ENCODE results near the gene PGM3. TPM values are rescaled to one million over a fixed set of nuclear protein-coding genes. Genes with fewer than 3 reads are reported as not detected.

The PGM3 gene
- total and polyA plus RNA-seq, 12 donors, result 5.3 to 23.4 (median 16.1) TPM

GRCh38 chr6:83151114-83151513 lies 42.0 kb downstream of the PGM3 start:
- 92 to 94% methylated on average over 2 of the region's 2 CpGs for WGBS, 2 donors
- DNase-seq (no peak), ATAC-seq (no peak)
- no peaks in the 10 kb centered on the region for H3K27me3 ChIP-seq
- peaks cover 0 to 10% (median 0%) of the 10 kb centered on the region in 9 donors for H3K4me1 ChIP-seq
- H3K27ac ChIP-seq, result no peak overlapping the region
- peaks cover 0 to 100% (median 38%) of the 10 kb centered on the region in 9 donors for H3K36me3 ChIP-seq
- no peaks in the 10 kb centered on the region for H3K9me3 ChIP-seq
- TF ChIP-seq CTCF (IDR thresholded peaks at IDR 0.05), result no peak
- intact Hi-C loops (cut with DNase I), result loop anchor here in 2 of 10 donors (10.0 kb wide), 2 partner anchors 936 to 946 kb away; no protein-coding TSS in a partner anchor
- no peak overlapping the region for H3K4me3 ChIP-seq

GRCh38 chr6:83138758-83139157 lies 54.3 kb downstream of the PGM3 start:
- H3K36me3 ChIP-seq, result peaks cover 0 to 100% (median 55%) of the 10 kb centered on the region in 9 donors
- no peak for ATAC-seq

GRCh38 chr6:83138118-83138722 lies 54.8 kb downstream of the PGM3 start:
- TF ChIP-seq CTCF (IDR thresholded peaks at IDR 0.05), result no peak
- ATAC-seq (no peak), DNase-seq (no peak)
- no peak overlapping the region for H3K27ac ChIP-seq
- 95 to 96% methylated on average over 5 of the region's 5 CpGs for WGBS, 2 donors
- no peaks in the 10 kb centered on the region for H3K27me3 ChIP-seq
- H3K4me3 ChIP-seq, result no peak overlapping the region
- H3K4me1 ChIP-seq, result no peaks in the 10 kb centered on the region
- peaks cover 0 to 100% (median 50%) of the 10 kb centered on the region in 9 donors for H3K36me3 ChIP-seq
- intact Hi-C loops (cut with DNase I), result no loop called here
- no peaks in the 10 kb centered on the region for H3K9me3 ChIP-seq

More at GRCh38 chr6:83138758-83139157, 54.3 kb downstream of the PGM3 start:
- TF ChIP-seq CTCF (IDR thresholded peaks at IDR 0.05), result no peak
- 85% methylated on average over 3 of the region's 3 CpGs for WGBS, 2 donors
- no peaks in the 10 kb centered on the region for H3K4me1 ChIP-seq
- DNase-seq, result no peak
- no peak overlapping the region for H3K27ac ChIP-seq
- no peaks in the 10 kb centered on the region for H3K9me3 ChIP-seq
- no peak overlapping the region for H3K4me3 ChIP-seq
- no peaks in the 10 kb centered on the region for H3K27me3 ChIP-seq
- intact Hi-C loops (cut with DNase I), result no loop called here

- Histone ChIP-seq H3K4me1 (no peaks in the 10 kb centered on the region), H3K27me3 (no peaks in the 10 kb centered on the region), H3K36me3 (peaks cover 0 to 100% (median 47%) of the 10 kb centered on the region in 9 donors), H3K27ac (no peak overlapping the region), H3K9me3 (no peaks in the 10 kb centered on the region), H3K4me3 (no peak overlapping the region)
- no peak for TF ChIP-seq CTCF (IDR thresholded peaks at IDR 0.05)
- intact Hi-C loops (cut with DNase I), result no loop called here
- no peak for DNase-seq
- 90 to 93% methylated on average over 3 of the region's 3 CpGs for WGBS, 2 donors
- no peak for ATAC-seq
These were observed 60.9 kb downstream of the PGM3 start for GRCh38 chr6:83132121-83132520.

All from heart right ventricle (tissue), 16 donors.